GM18873 (cell line): ENCODE data around the gene EVI5.

Source experiments
- ATAC-seq: cut with Tn5 transposase; IDR thresholded peaks from one replicate; pipeline ENCODE4 v1.9.1; 2021; ENCODE audit warnings: mild to moderate bottlenecking, moderate library complexity, moderate number of reproducible peaks; ENCODE audit not compliant: unreplicated experiment, low FRiP score

EVI5 gene

GRCh38 chr1:92488832-92489231 is 296.1 kb downstream of the EVI5 start:
- no peak for ATAC-seq

DNA sequence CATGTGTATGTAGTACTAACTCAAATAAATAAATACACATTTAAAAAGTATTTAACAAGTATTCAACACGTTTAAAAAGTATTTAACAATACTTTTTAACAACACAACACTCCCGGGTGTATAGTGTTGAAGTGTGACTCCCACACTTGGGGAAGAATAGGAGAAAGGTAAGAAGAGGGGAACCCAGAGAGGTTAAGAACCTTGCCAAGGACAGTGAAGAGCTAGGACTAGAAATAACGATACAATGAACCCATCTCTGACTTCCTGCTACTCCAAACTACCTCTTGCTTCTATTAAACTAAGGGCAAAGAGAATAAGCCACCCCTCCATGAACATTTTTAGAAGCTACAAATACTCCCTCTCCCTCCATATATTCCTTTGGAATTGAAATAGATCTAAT is 296.5 kb downstream of the EVI5 start:
- ATAC-seq: no peak

GRCh38 chr1:92487078-92487605 is 297.8 kb downstream of the EVI5 start:
- no peak for ATAC-seq

DNA sequence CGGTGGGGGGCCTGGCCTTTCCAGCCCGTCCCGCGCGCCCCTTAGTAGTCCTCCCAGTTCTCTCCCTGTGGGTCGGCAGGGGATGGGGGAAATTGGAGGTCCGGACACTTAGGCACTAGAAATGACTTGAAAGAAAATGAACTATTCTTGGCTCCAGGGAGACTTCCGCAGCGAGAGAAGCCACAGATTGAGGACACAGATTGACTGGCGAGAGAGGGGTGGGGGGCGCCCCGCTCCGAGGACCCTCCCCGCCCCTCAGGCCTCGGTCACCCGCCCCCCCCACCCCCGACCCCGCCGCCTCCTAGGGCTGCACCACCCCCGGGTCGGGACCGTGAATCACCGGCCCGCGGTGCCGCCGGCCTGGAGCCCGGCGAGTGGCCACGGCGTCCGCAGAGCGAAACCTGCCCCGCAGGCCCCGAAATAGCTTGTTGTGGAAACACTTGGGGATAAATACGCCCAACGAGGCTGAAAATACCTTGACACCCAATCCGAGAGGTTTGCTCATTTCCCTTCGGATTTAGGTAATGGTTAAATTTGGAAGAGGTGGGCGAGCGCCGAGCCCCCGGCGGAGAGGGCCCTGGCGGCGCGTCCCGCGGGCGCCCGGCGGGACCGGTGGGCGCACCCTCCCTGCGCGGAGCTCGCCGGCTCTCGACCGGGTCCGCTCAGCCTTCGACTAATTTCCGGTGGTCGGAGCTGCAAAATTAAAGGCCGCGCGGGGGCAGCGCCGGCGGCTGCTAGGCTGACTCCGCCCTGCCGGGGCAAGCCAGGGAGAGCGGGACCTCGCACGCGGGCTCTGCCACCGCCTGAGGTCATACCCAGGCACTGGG is 298.4 kb downstream of the EVI5 start, which contains the start of gene GFI1:
GFI1 (minus strand) TSS at position 675 of the 827 bp plus-strand sequence. CDS start 3,438 bp downstream, outside the sequence.
- ATAC-seq: peak; percentile 25

- peak; percentile 55 for ATAC-seq
Observed at GRCh38 chr1:92485381-92486250, 299.3 kb downstream of the EVI5 start.

DNA sequence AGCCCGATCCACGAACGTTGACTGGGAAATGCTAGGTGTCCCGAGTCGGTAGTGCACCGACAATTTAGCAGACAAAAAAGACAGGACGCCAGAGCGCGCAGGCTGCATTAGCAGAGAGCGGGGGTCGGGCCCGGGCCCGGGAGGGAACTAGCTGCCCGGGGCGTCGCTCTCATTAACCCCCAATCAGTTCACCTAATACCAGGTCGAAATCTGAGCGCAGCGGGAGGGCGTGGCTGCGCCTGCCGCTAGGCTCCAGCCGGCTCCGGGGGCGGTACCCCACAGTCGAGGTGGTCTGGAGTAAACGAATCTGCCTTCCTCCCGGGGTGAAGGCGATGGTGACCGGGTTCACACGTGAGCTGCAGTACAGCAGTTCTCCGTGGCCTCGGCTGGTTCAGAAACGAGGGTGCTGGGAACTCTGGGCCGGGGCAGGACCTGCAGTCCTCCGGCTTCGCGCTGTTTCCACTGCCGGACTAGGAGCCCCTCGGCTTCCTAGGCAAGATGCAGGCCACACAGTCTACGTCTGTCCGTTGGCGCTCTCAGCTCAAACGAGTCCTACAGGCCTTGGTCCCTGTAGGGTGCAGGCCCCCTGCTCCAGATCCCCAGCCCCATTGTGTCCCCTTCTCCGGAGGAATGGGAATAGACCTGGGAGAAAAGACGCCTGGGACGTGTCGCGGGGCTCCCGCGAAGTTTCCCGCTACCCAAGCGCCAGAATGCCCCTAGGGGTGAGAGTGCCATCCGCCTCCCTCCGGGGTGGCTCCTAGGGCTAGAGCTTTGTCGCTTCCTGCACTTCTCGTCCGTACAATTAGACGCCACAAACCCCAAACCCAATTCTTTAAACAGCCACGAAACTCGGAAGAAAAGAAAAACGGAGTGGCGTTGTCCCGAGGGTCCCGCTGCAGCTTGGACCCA is 300.2 kb downstream of the EVI5 start:
- ATAC-seq: peak; percentile 25

DNA sequence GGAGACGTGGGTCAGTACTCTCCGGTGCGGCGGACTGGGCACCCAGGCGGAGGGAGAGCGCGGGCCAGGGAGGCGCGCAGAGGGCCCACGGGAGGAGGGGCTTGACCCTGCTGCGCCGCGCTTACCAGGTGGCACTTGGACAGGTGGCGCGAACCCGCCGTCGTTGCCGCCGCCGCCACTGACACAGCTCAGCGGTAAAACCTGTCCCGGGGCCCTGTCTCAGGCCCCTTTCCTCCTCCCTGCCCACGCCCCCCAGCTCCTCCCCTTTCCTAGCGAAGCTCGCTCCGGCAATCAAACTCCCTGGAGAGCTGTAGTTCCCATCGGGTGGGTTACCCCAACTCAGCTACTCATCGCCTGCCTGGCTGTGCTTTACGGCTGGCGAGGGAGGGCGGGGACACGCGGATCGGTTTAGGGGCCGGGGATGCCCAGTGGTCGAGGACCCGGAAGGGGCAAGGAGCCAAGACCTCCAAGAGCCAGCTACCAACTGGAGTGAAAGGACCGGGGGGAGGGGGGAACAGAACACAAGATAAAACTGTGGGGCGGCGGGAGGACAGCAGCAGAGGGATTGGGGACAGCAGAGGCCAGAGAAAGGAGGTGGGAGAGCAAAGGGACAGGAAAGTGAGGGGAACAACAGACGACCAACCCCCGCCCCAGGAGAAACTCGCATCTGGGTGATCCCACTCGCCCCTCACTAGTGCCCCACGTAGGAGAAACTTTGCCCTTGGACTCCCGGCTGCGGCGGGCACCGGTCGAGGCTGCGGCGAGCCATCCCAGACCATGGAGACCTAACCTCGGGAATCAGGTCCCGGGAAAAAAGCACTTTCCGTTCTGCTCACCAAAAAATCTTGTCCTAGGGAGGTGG is 301.1 kb downstream of the EVI5 start:
- ATAC-seq: no peak

DNA sequence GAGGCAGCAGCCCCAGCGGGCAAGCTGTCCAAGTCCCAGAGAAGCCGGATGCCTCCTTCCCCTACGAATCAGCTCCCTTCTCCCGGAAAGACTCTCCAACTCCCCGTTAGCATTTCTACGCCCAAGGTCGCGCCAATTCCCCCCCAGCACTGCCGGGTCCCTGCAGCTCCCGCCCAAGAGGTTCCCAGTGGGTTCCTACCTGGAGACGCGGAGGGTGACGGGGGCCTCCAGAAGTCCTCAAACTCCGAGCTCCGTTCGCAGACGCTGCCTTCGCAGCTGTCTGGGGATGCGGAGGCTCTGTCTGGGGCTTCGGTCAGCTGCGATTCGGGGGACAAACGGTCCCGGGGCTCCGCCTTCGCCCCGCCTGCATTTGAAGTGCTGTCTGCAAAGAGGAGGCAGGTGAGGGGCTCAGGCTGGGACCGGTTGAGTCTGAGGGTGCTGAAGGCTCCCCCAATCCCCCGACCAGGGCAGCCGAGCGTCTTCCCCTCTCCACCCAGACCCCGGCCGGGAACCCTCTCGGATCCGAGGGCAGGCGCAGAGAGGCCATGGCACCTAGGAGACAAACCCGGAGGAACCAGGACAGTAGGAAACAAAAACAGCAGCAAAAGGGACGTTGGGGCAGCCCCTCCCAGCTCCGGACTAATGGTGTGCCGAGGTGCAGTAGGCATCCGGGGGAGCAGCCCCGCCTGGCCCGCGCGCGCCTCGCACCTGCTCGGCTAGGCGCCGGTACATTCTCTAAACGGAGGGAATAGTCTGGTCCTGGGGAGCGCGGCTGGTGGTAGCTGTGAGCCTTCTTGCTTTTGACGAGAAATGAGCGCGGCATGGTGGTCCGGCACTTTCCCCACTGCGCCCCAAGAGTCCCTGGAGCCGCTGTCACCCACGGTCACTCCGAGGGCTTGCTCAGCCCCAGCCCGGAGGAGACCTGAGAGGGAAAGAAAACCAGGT is 302.0 kb downstream of the EVI5 start:
- no peak for ATAC-seq

DNA sequence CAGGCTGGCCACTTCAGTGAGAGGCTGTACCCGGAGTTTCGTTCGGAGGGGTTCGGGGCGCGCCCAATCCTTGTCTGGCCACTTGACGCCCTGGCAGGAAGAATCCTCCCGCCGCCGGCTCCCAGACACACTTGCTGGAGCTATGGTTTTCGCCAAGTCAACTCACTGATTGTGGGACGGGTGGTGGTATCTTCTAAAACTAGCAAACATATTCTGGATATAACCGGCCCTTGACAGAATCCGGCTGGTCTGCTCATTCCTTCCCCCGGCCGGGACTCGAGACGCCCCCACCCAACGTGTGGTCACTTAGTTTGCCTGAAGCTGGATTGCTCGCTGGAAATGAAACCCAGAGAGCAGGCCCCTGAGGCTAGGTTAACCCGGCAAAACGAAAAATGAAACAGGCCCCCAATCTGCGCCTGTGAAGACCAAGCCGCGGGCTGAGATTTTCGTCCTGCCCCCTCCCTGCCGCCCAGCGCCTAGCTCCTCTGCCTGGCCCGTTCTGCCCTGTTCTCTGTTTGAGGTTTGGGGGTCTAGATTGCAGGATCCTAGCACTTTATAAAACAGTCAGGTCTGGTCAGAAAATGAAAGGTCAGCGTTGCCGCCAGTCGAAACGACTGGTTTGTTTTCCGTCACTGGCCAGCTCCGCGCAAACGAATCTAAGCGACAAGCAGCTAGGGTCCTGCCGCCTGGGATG is 302.8 kb downstream of the EVI5 start:
- no peak for ATAC-seq

- no peak for ATAC-seq
Observed at GRCh38 chr1:92481599-92481925, 303.3 kb downstream of the EVI5 start.

DNA sequence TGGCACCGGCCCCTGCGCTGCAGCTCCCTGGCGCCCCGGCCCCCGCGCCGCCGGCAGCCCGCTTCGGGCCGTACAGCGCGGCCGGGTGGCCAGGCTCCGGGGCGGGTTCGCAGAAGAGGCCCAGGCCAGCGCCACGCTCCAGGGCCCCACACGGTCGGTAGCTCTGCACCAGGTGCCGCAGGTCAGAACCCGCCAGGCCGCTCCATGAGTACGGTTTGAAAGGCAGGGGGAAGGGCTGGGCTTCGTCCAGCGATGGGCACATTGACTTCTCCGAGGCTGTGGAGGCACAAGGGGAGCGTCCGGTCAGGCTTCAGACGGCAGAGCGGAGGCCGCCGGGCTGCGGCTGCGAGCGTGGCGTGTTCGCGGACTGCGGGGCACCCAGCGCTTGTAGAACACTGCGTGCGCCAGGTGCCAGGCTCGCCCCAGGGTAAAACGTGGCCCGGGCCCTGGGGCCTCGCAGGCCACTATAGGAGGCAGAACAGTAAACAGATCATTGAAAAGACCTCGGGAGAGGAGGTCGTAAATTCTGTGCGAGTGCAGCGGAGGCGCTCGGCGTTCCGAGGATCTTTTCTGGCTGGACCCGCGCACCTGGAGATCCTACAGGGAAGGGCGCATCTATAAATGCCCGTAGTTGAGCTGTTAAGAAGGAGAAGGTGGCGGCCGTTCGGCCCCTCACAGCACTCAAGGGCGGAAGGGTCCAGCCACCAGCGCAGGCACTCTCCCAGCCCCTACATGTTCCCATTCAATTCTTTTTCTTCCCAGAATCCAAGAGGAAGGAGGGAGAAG is 303.9 kb downstream of the EVI5 start:
- no peak for ATAC-seq

- ATAC-seq: no peak
Observed at GRCh38 chr1:92480200-92480812, 304.6 kb downstream of the EVI5 start.

GRCh38 chr1:92479587-92479986 is 305.3 kb downstream of the EVI5 start:
- ATAC-seq: no peak

DNA sequence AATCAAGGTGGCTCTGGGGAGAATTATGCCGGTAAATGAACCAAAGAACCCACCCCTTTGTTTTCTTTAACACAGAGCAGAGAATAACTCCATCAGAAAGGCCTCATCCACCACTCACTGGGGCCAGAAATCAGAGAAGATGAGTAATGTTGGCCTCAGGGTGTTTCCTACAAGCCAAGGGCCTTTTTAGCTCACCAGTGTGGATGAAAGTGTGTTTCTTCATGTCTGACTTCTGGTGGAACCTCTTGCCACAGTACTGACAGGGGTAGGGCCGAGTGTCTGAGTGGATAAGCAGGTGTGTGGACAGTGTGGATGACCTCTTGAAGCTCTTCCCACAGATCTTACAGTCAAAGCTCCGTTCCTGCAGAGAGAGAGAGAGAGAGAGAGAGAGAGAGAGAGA is 306.5 kb downstream of the EVI5 start:
- no peak for ATAC-seq

- no peak for ATAC-seq
Observed at GRCh38 chr1:92476071-92476631, 308.8 kb downstream of the EVI5 start.

GRCh38 chr1:92475029-92475428 is 309.9 kb downstream of the EVI5 start:
- ATAC-seq: no peak
